GM12891 (cell line): ENCODE results near the gene TIE1.

ENCODE experiments used
- POLR2A ChIP-seq: IDR thresholded peaks from 2 replicates; pipeline ENCODE4 v1.6.1; 2011; ENCODE audit warnings: low read depth, low read length, control low read depth
- POLR2AphosphoS5 ChIP-seq: IDR thresholded peaks from 2 replicates; pipeline ENCODE4 v1.6.1; 2011; ENCODE audit warnings: low read depth, low read length, control low read depth
- POU2F2 ChIP-seq: IDR thresholded peaks from 2 replicates; pipeline ENCODE4 v1.6.1; 2011; ENCODE audit warnings: low read depth, mild to moderate bottlenecking, control low read depth, low read length, moderate library complexity
- SPI1 ChIP-seq: IDR thresholded peaks from 2 replicates; pipeline ENCODE4 v1.6.1; 2011; ENCODE audit warnings: low read depth, low read length, control low read depth
- TAF1 ChIP-seq: IDR thresholded peaks from 2 replicates; pipeline ENCODE4 v1.6.1; 2011; ENCODE audit warnings: low read depth, low read length, control low read depth

- TF ChIP-seq TAF1 (no peak), POLR2AphosphoS5 (no peak), POLR2A (no peak), POU2F2 (no peak), SPI1 (no peak)
These were observed 45.2 kb upstream of the TIE1 start for GRCh38 chr1:43255438-43256210.
